PC-3 (cell line): Measurements from ENCODE around the gene MED8. TPM values are rescaled to one million over a fixed set of nuclear protein-coding genes. Genes with fewer than 3 reads are reported as not detected.

Experiments used
- ATAC-seq: fragments of 200-7000 bp; cut with Tn5 transposase; 2 replicates; pipeline ENCODE4 v1.9.1; 2020; ENCODE audit warnings: mild to moderate bottlenecking, moderate library complexity
- BruUV-seq: library from RNA; stranded (reverse); fragments of 400-500 nt; replicated peaks from 2 replicates; lab custom pipeline; 2021; lab: Mats Ljungman, UMichigan
- CTCF ChIA-PET: fragments of 300-600 bp; sonication (Branson Sonifier 250); formaldehyde crosslinking; loops from one replicate; lab custom pipeline; 2022; ENCODE audit warnings: antibody characterized with exemption; lab: Charles Lee
- POLR2A ChIA-PET: fragments of 300-600 bp; sonication (Branson Sonifier 250); formaldehyde crosslinking; loops from one replicate; lab custom pipeline; 2022; ENCODE audit warnings: antibody characterized with exemption; ENCODE audit not compliant: unreplicated experiment; lab: Charles Lee
- DNase-seq: peaks from one replicate; pipeline ENCODE4 v3.0.0-alpha.2; 2015
- H2AFZ ChIP-seq: fragments of 300-600 bp; sonication (generic); 2 replicates; pipeline ENCODE4 v1.6.0; 2016; ENCODE audit warnings: antibody characterized with exemption, low read length
- H3F3A ChIP-seq: fragments of 300-600 bp; sonication (generic); one replicate; pipeline ENCODE4 v1.6.0; 2017; ENCODE audit warnings: antibody characterized with exemption, low read length, control low read depth, mild to moderate bottlenecking; ENCODE audit not compliant: unreplicated experiment
- H3K27ac ChIP-seq: fragments of 300-600 bp; sonication (generic); 2 replicates; pipeline ENCODE4 v1.5.1; 2016; ENCODE audit warnings: mild to moderate bottlenecking, low read length
- H3K27me3 ChIP-seq: fragments of 300-600 bp; sonication (generic); 2 replicates; pipeline ENCODE4 v1.6.1; 2016; ENCODE audit warnings: low read length, mixed read lengths
- H3K36me3 ChIP-seq: fragments of 300-600 bp; sonication (generic); 2 replicates; pipeline ENCODE4 v1.6.1; 2016; ENCODE audit warnings: low read depth, mixed run types, low read length, mixed read lengths
- H3K4me1 ChIP-seq: fragments of 300-600 bp; sonication (generic); 2 replicates; pipeline ENCODE4 v1.5.1; 2016; ENCODE audit warnings: low read length; ENCODE audit not compliant: insufficient read depth
- H3K4me2 ChIP-seq: fragments of 300-600 bp; sonication (generic); 2 replicates; pipeline ENCODE4 v1.6.0; 2016; ENCODE audit warnings: low read length
- H3K4me3 ChIP-seq: fragments of 300-600 bp; sonication (generic); 2 replicates; pipeline ENCODE4 v1.5.1; 2016; ENCODE audit warnings: mild to moderate bottlenecking, low read length, mixed read lengths
- H3K79me2 ChIP-seq: fragments of 300-600 bp; sonication (generic); 2 replicates; pipeline ENCODE4 v1.6.1; 2017; ENCODE audit warnings: low read length, mixed read lengths
- H3K9ac ChIP-seq: fragments of 300-600 bp; sonication (generic); 2 replicates; pipeline ENCODE4 v1.6.0; 2016; ENCODE audit warnings: mild to moderate bottlenecking, low read length
- H3K9me2 ChIP-seq: fragments of 300-600 bp; sonication (generic); replicated peaks from 2 replicates; pipeline ENCODE4 v1.6.1; 2016; ENCODE audit warnings: mixed run types, low read length, mixed read lengths
- H3K9me3 ChIP-seq: fragments of 300-600 bp; sonication (generic); 2 replicates; pipeline ENCODE4 v1.6.1; 2016; ENCODE audit warnings: low read length, mixed read lengths
- H4K20me1 ChIP-seq: fragments of 300-600 bp; sonication (generic); 2 replicates; pipeline ENCODE4 v1.6.1; 2016; ENCODE audit warnings: low read length, mixed read lengths
- CTCF ChIP-seq: fragments of 300-600 bp; sonication (generic); conservative IDR thresholded peaks from 2 replicates; pipeline ENCODE4 v1.5.1; 2017; ENCODE audit warnings: antibody characterized with exemption, low read depth, mild to moderate bottlenecking, low read length
- EZH2 ChIP-seq: fragments of 300-600 bp; sonication (generic); IDR thresholded peaks from one replicate; pipeline ENCODE4 v1.6.1; 2017; ENCODE audit warnings: antibody characterized with exemption, mild to moderate bottlenecking, low read length; ENCODE audit not compliant: unreplicated experiment
- EZH2phosphoT487 ChIP-seq: fragments of 300-600 bp; sonication (generic); IDR thresholded peaks from 2 replicates; pipeline ENCODE4 v1.6.1; 2018; ENCODE audit warnings: mild to moderate bottlenecking, antibody characterized with exemption, low read length, borderline replicate concordance
- intact Hi-C: fragments of 100-400 bp; cut with micrococcal nuclease; formaldehyde crosslinking; loops from 2 replicates; pipeline ENCODE4 v1.9.0; 2023
- total RNA-seq: library from RNA; depleted of rRNA; stranded (reverse); fragments of >200 nt; gene quantifications from 2 replicates; pipeline ENCODE4 v1.2.3, GENCODE V29; 2014

MED8 gene
- total RNA-seq, 1 experiment from 2014 or later, result 41.8 TPM

GRCh38 chr1:43348343-43348808 is 41.2 kb downstream of the MED8 start:
- TSS peak; percentile 74 for BruUV-seq
- CTCF ChIA-PET, result interaction anchor here (0.8 kb wide), 1 partner anchor 35 kb away, joined by 4 read pairs; no protein-coding TSS in a partner anchor
- no peaks in the 10 kb centered on the region for H3K9me2 ChIP-seq
- no peaks in the 10 kb centered on the region for H3K36me3 ChIP-seq
- no peaks in the 10 kb centered on the region for H4K20me1 ChIP-seq
- H3K27ac ChIP-seq, result peak overlapping the region; percentile 88
- no peaks in the 10 kb centered on the region for H3K27me3 ChIP-seq
- TF ChIP-seq EZH2phosphoT487 (no peak), EZH2 (no peak), CTCF (no peak)
- peak overlapping the region; percentile 82 for H3K9ac ChIP-seq
- intact Hi-C loops, result loop anchor here (5.0 kb wide), 1 partner anchor 61 kb away; the partner anchor contains the start of gene C1orf210
- no peaks in the 10 kb centered on the region for H3F3A ChIP-seq
- POLR2A ChIA-PET, result interaction anchor here (0.7 kb wide), 2 partner anchors 10 to 63 kb away, joined by 3 read pairs; partner anchors contain the start of genes C1orf210 and CDC20
- peak overlapping the region; percentile 75 for H2AFZ ChIP-seq
- H3K4me3 ChIP-seq, result peak overlapping the region; percentile 70
- peak; percentile 15 for ATAC-seq
- H3K4me2 ChIP-seq, result peak overlapping the region; percentile 79
- peaks cover 46% of the 10 kb centered on the region for H3K4me1 ChIP-seq
- no peak for DNase-seq
- no peaks in the 10 kb centered on the region for H3K79me2 ChIP-seq
- no peaks in the 10 kb centered on the region for H3K9me3 ChIP-seq

GRCh38 chr1:43346636-43347035 is 43.0 kb downstream of the MED8 start:
- H3K27ac ChIP-seq, result no peak overlapping the region
- TF ChIP-seq CTCF (no peak), EZH2 (no peak), EZH2phosphoT487 (no peak)
- no peaks in the 10 kb centered on the region for H4K20me1 ChIP-seq
- H2AFZ ChIP-seq, result no peak overlapping the region
- intact Hi-C loops, result loop anchor here (5.0 kb wide), 1 partner anchor 59 kb away; the partner anchor contains the start of gene C1orf210
- CTCF ChIA-PET, result no interaction called here
- no peak for ATAC-seq
- H3K27me3 ChIP-seq, result no peaks in the 10 kb centered on the region
- no peak overlapping the region for H3K4me2 ChIP-seq
- H3K9ac ChIP-seq, result no peak overlapping the region
- peaks cover 47% of the 10 kb centered on the region for H3K4me1 ChIP-seq
- no peak overlapping the region for H3K4me3 ChIP-seq
- DNase-seq, result no peak
- H3F3A ChIP-seq, result no peaks in the 10 kb centered on the region
- no peaks in the 10 kb centered on the region for H3K79me2 ChIP-seq
- no TSS peak for BruUV-seq
- H3K36me3 ChIP-seq, result no peaks in the 10 kb centered on the region
- H3K9me3 ChIP-seq, result no peaks in the 10 kb centered on the region
- H3K9me2 ChIP-seq, result no peaks in the 10 kb centered on the region
- POLR2A ChIA-PET, result no interaction called here

GRCh38 chr1:43345120-43345519 is 44.5 kb downstream of the MED8 start:
- intact Hi-C loops, result loop anchor here (5.0 kb wide), 1 partner anchor 58 kb away; the partner anchor contains the start of gene C1orf210
- BruUV-seq, result no TSS peak
- Histone ChIP-seq H3K9ac (no peak overlapping the region), H3K9me3 (no peaks in the 10 kb centered on the region), H2AFZ (no peak overlapping the region), H3K4me2 (0 out of 2 replicates have a peak overlapping the region, but pooled peaks have one; percentile 13), H3K36me3 (no peaks in the 10 kb centered on the region), H3K4me1 (peaks cover 43% of the 10 kb centered on the region), H3K27me3 (no peaks in the 10 kb centered on the region), H3K79me2 (no peaks in the 10 kb centered on the region), H3F3A (no peaks in the 10 kb centered on the region), H3K4me3 (no peak overlapping the region), H3K27ac (0 out of 2 replicates have a peak overlapping the region, but pooled peaks have one; percentile 1), H4K20me1 (no peaks in the 10 kb centered on the region), H3K9me2 (no peaks in the 10 kb centered on the region)
- ATAC-seq, result no peak
- DNase-seq, result peak; percentile 32
- ChIA-PET POLR2A (no interaction called here), CTCF (no interaction called here)
- TF ChIP-seq EZH2phosphoT487 (no peak), CTCF (no peak), EZH2 (no peak)
